ENCODE measurements around the gene VARS2. TPM values are rescaled to one million over a fixed set of nuclear protein-coding genes. Genes with fewer than 3 reads are reported as not detected.

VARS2 gene
- total and polyA plus RNA-seq, 2 donors (not counting 1 experiment from before 2014, with no cell fraction given): 27.1 to 41.6 TPM

GRCh38 chr6:30955367-30956042, 41.5 kb downstream of the VARS2 start:
- POLR2A ChIA-PET: interaction anchor here (0.8 to 1.3 kb wide), 3 partner anchors 42 to 71 kb away, joined by 3 to 6 read pairs (median 3); partner anchors contain the start of genes DDR1 and VARS2
- H4K20me1 ChIP-seq (ENCODE audit: control insufficient read depth, insufficient read depth, low read length, poor library complexity, severe bottlenecking): no peaks in the 10 kb centered on the region
- CTCF ChIA-PET: interaction anchor here (0.9 to 1.4 kb wide), 8 partner anchors 9 to 132 kb away, joined by 3 to 4 read pairs (median 4); partner anchors contain the start of genes GTF2H4, MUCL3 and VARS2
- H3K9me3 Mint-ChIP-seq (ENCODE audit: insufficient read depth): no peaks in the 10 kb centered on the region
- H3K36me3 ChIP-seq (replicated peaks in 1 of 2; ENCODE audit: control extremely low read depth in 1 of 2, control insufficient read depth in 1 of 2, extremely low read depth in 1 of 2, insufficient read depth in 2 of 2, low read length in 1 of 2): no peaks in the 10 kb centered on the region
- no peak for TF ChIP-seq EZH2 (IDR thresholded peaks at IDR 0.05; ENCODE audit: borderline replicate concordance, insufficient read depth, low read depth, low read length, poor library complexity, severe bottlenecking)
- TF ChIP-seq CTCF (IDR thresholded peaks at IDR 0.05): no peak
- H3K27me3 Mint-ChIP-seq: peaks cover 13% of the 10 kb centered on the region
- H3K9me3 ChIP-seq (ENCODE audit: control extremely low read depth in 1 of 3, control insufficient read depth in 2 of 3, insufficient read depth in 1 of 3, low read length in 2 of 3): no peaks in the 10 kb centered on the region
- H3K4me1 ChIP-seq (ENCODE audit: control insufficient read depth in 2 of 2, insufficient read depth in 2 of 2, low read length in 2 of 2): peaks cover 12 to 20% of the 10 kb centered on the region in 2 donors
- peak overlapping the region; percentile 70 for H3K9ac ChIP-seq (ENCODE audit: low read length)
- peak overlapping the region; percentile 90 for H3K27ac Mint-ChIP-seq
- H3K4me3 ChIP-seq (ENCODE audit: control extremely low read depth in 1 of 5, extremely low read depth in 1 of 5, insufficient read depth in 1 of 5, low read depth in 2 of 5, low read length in 4 of 5): peak overlapping the region in 4 of 5 experiments; percentile 51 to 69 (median 54)
- H3K27me3 ChIP-seq (replicated peaks in 1 of 4; ENCODE audit: control extremely low read depth in 1 of 4, control insufficient read depth in 3 of 4, insufficient read depth in 4 of 4, low read length in 3 of 4): peaks cover 0 to 4% (median 1%) of the 10 kb centered on the region in 4 experiments
- peak overlapping the region; percentile 30 to 67 for H3K27ac ChIP-seq (ENCODE audit: low read length in 2 of 2)
- intact Hi-C loops (cut with micrococcal nuclease): no loop called here
- peak overlapping the region; percentile 91 for H3K4me3 Mint-ChIP-seq
- H2AFZ ChIP-seq (ENCODE audit: insufficient read depth, low read depth, low read length, poor library complexity, severe bottlenecking): peak overlapping the region; percentile 89
- no peaks in the 10 kb centered on the region for H3K79me2 ChIP-seq (ENCODE audit: control insufficient read depth, insufficient read depth, low read length)
- H3K4me1 Mint-ChIP-seq: peaks cover 17% of the 10 kb centered on the region
- DNase-seq (peak; percentile 88), ATAC-seq (ENCODE audit: low read depth) (peak; percentile 91)
- peak overlapping the region; percentile 83 for H3K4me2 ChIP-seq (replicated peaks; ENCODE audit: low read depth, low read length, poor library complexity, severe bottlenecking)
- 0% methylated on average over 32 of the region's 46 CpGs for WGBS (ENCODE audit: insufficient coverage)

- ATAC-seq (ENCODE audit: low read depth): no peak
- no peaks in the 10 kb centered on the region for H4K20me1 ChIP-seq (ENCODE audit: control insufficient read depth, insufficient read depth, low read length, poor library complexity, severe bottlenecking)
- H3K27ac Mint-ChIP-seq: no peak overlapping the region
- TF ChIP-seq EZH2 (IDR thresholded peaks at IDR 0.05; ENCODE audit: borderline replicate concordance, insufficient read depth, low read depth, low read length, poor library complexity, severe bottlenecking): no peak
- H3K4me3 Mint-ChIP-seq: no peak overlapping the region
- H3K27me3 Mint-ChIP-seq: peaks cover 20% of the 10 kb centered on the region
- no peaks in the 10 kb centered on the region for H3K9me3 Mint-ChIP-seq (ENCODE audit: insufficient read depth)
- H3K27me3 ChIP-seq (replicated peaks in 1 of 4; ENCODE audit: control extremely low read depth in 1 of 4, control insufficient read depth in 3 of 4, insufficient read depth in 4 of 4, low read length in 3 of 4): peaks cover 0 to 7% (median 0%) of the 10 kb centered on the region in 4 experiments
- intact Hi-C loops (cut with micrococcal nuclease): no loop called here
- no peak for DNase-seq
- no peak overlapping the region for H3K4me2 ChIP-seq (replicated peaks; ENCODE audit: low read depth, low read length, poor library complexity, severe bottlenecking)
- no peaks in the 10 kb centered on the region for H3K36me3 ChIP-seq (replicated peaks in 1 of 2; ENCODE audit: control extremely low read depth in 1 of 2, control insufficient read depth in 1 of 2, extremely low read depth in 1 of 2, insufficient read depth in 2 of 2, low read length in 1 of 2)
- ChIA-PET POLR2A (no interaction called here), CTCF (interaction anchor here (0.8 kb wide), 1 partner anchor 130 kb away, joined by 3 read pairs; no protein-coding TSS in a partner anchor)
- no peaks in the 10 kb centered on the region for H3K9me3 ChIP-seq (ENCODE audit: control extremely low read depth in 1 of 3, control insufficient read depth in 2 of 3, insufficient read depth in 1 of 3, low read length in 2 of 3)
- peaks cover 17% of the 10 kb centered on the region for H3K4me1 Mint-ChIP-seq
- H3K9ac ChIP-seq (ENCODE audit: low read length): no peak overlapping the region
- H2AFZ ChIP-seq (ENCODE audit: insufficient read depth, low read depth, low read length, poor library complexity, severe bottlenecking): no peak overlapping the region
- no peak overlapping the region for H3K4me3 ChIP-seq (ENCODE audit: control extremely low read depth in 1 of 5, extremely low read depth in 1 of 5, insufficient read depth in 1 of 5, low read depth in 2 of 5, low read length in 4 of 5)
- H3K27ac ChIP-seq (ENCODE audit: low read length in 2 of 2): no peak overlapping the region
- 89% methylated on average over 1 of the region's 2 CpGs for WGBS (ENCODE audit: insufficient coverage)
- H3K79me2 ChIP-seq (ENCODE audit: control insufficient read depth, insufficient read depth, low read length): no peaks in the 10 kb centered on the region
- peaks cover 12 to 20% of the 10 kb centered on the region in 2 donors for H3K4me1 ChIP-seq (ENCODE audit: control insufficient read depth in 2 of 2, insufficient read depth in 2 of 2, low read length in 2 of 2)
These were observed 43.7 kb downstream of the VARS2 start for GRCh38 chr6:30957716-30958115.

Measured in B cell (primary cell).